HepG2 (cell line): ENCODE measurements around the gene MGAT5. TPM values are rescaled to one million over a fixed set of nuclear protein-coding genes. Genes with fewer than 3 reads are reported as not detected.

Experiments
- CENPT ChIP-seq: sonication (generic); formaldehyde crosslinking; IDR thresholded peaks from 2 replicates; pipeline ENCODE4 v1.8.0; 2022; ENCODE audit warnings: low read depth, mild to moderate bottlenecking, moderate library complexity, missing genetic modification reagents
- CSRNP1 ChIP-seq: sonication (generic); formaldehyde crosslinking; IDR thresholded peaks from 2 replicates; pipeline ENCODE4 v1.8.1; 2023; ENCODE audit warnings: mild to moderate bottlenecking, missing genetic modification reagents
- KAT7 ChIP-seq: IDR thresholded peaks from 2 replicates; pipeline ENCODE4 v1.6.1; 2018; ENCODE audit warnings: borderline replicate concordance, missing compliant biosample characterization
- RBFOX2 ChIP-seq: fragments of 200-400 bp; formaldehyde crosslinking; IDR thresholded peaks from 2 replicates; pipeline ENCODE4 v1.6.1; 2017; ENCODE audit warnings: low read depth, mild to moderate bottlenecking, low read length
- SNAPC5 ChIP-seq: sonication (generic); formaldehyde crosslinking; IDR thresholded peaks from 2 replicates; pipeline ENCODE4 v1.8.1; 2023; ENCODE audit warnings: mild to moderate bottlenecking, missing genetic modification reagents, borderline replicate concordance
- TFDP2 ChIP-seq: sonication (generic); formaldehyde crosslinking; IDR thresholded peaks from 2 replicates; pipeline ENCODE4 v1.4.0; 2020; ENCODE audit warnings: missing genetic modification reagents
- THAP7 ChIP-seq: sonication (generic); formaldehyde crosslinking; IDR thresholded peaks from 2 replicates; pipeline ENCODE4 v1.8.1; 2023; ENCODE audit warnings: mild to moderate bottlenecking, missing genetic modification reagents
- TP53 ChIP-seq: sonication (generic); formaldehyde crosslinking; conservative IDR thresholded peaks from 2 replicates; pipeline ENCODE4 v1.4.0; 2020; ENCODE audit warnings: missing genetic modification reagents
- ZKSCAN1 ChIP-seq: fragments of 150-350 bp; IDR thresholded peaks from 2 replicates; pipeline ENCODE4 v1.6.1; 2014; ENCODE audit warnings: low read length
- ZNF234 ChIP-seq: sonication (generic); formaldehyde crosslinking; conservative IDR thresholded peaks from 2 replicates; pipeline ENCODE4 v1.5.1; 2020; ENCODE audit warnings: mild to moderate bottlenecking, missing genetic modification reagents
- ZSCAN22 ChIP-seq: sonication (generic); formaldehyde crosslinking; IDR thresholded peaks from 2 replicates; pipeline ENCODE4 v1.4.0; 2020; ENCODE audit warnings: mild to moderate bottlenecking, missing genetic modification reagents
- ZSCAN30 ChIP-seq: sonication (generic); formaldehyde crosslinking; IDR thresholded peaks from 2 replicates; pipeline ENCODE4 v1.5.0; 2020; ENCODE audit warnings: mild to moderate bottlenecking, missing genetic modification reagents
- polyA plus RNA-seq, 8 experiments: library from polyadenylated mRNA; depleted of rRNA in 3 of 8; stranded (reverse) in 7 of 8; unstranded in 1 of 8; fragments of >200 nt; fragmentation: Illumina TruSeq in 4 of 8; extraction: Trizol in 4 of 8; gene quantifications; 2 replicates each; pipeline versions ENCODE4 v1.2.1 to v1.2.3, GENCODE V29; 2011 to 2016; ENCODE audit warnings: low read depth in 4 of 8, missing spikeins in 1 of 8, mixed read lengths in 1 of 8; ENCODE audit not compliant: insufficient read depth in 1 of 8
- total RNA-seq, 5 experiments: library from RNA; depleted of rRNA; stranded (reverse); fragments of >200 nt; fragmentation: Illumina TruSeq; extraction: Trizol; gene quantifications; 2 replicates each; pipeline ENCODE4 v1.2.3, GENCODE V29; 2016; ENCODE audit warnings: low read depth in 1 of 5

Gene MGAT5
- total and polyA plus RNA-seq, 2 of the 13 experiments (the other 11 are each of a cell fraction or from before 2014, with no cell fraction given), result 33.1 to 60.2 TPM

- TF ChIP-seq TFDP2 (CRISPR knock-in tag), result no peak
- TF ChIP-seq KAT7 (CRISPR knock-in tag), result no peak
- no peak for TF ChIP-seq ZSCAN22 (CRISPR knock-in tag)
- no peak for TF ChIP-seq SNAPC5 (CRISPR knock-in tag)
- no peak for TF ChIP-seq CSRNP1
- no peak for TF ChIP-seq THAP7 (CRISPR knock-in tag)
- TF ChIP-seq ZNF234 (CRISPR knock-in tag), result no peak
- no peak for TF ChIP-seq TP53 (CRISPR knock-in tag)
- TF ChIP-seq ZSCAN30 (CRISPR knock-in tag), result no peak
- TF ChIP-seq ZKSCAN1, result no peak
- TF ChIP-seq CENPT (CRISPR knock-in tag), result no peak
- no peak for TF ChIP-seq RBFOX2
These were observed 83.8 kb downstream of the MGAT5 start (continued) for GRCh38 chr2:134337631-134338030.
